ENCODE results near the gene ZCCHC7. TPM values are rescaled to one million over a fixed set of nuclear protein-coding genes. Genes with fewer than 3 reads are reported as not detected.

Gene ZCCHC7
- total and polyA plus RNA-seq, 2 donors (not counting 3 experiments of a cell fraction or from before 2014, with no cell fraction given) = 7.4 to 14.8 TPM

- ChIA-PET CTCF (no interaction called here), POLR2A (no interaction called here)
- no peak for FAIRE-seq
- no TSS peak for BruUV-seq (replicated peaks)
- dilution Hi-C loops (cut with MboI; ENCODE audit: extremely low pct_ligation_motif_present, low sequenced_read_pairs) = no loop called here
- H3K9me3 ChIP-seq (replicated peaks; ENCODE audit: control insufficient read depth, insufficient read depth, low read length) = no peaks in the 10 kb centered on the region
- H3K4me1 ChIP-seq (ENCODE audit: control insufficient read depth, extremely low read depth, insufficient read depth, low read length) = no peaks in the 10 kb centered on the region
- H4K20me1 ChIP-seq (replicated peaks; ENCODE audit: control insufficient read depth, extremely low read depth, insufficient read depth, low read length) = no peaks in the 10 kb centered on the region
- no peak for TF ChIP-seq EZH2 (IDR thresholded peaks at IDR 0.05; ENCODE audit: borderline replicate concordance, low read depth, low read length, severe bottlenecking)
- TF ChIP-seq MYC (IDR thresholded peaks at IDR 0.05; ENCODE audit: low read depth, low read length) = no peak
- TF ChIP-seq FOS (IDR thresholded peaks at IDR 0.05; ENCODE audit: borderline replicate concordance, insufficient read depth, low read length) = no peak
- TF ChIP-seq CTCF (IDR thresholded peaks at IDR 0.05; ENCODE audit: extremely low read depth in 1 of 2, insufficient read depth in 1 of 2, low read depth in 1 of 2, low read length in 2 of 2) = no peak
- TF ChIP-seq GATA2 (IDR thresholded peaks at IDR 0.05; ENCODE audit: insufficient read depth, insufficient read length, low read depth, low read length) = no peak
- no peak for TF ChIP-seq MAX (IDR thresholded peaks at IDR 0.05; ENCODE audit: insufficient read depth, insufficient read length)
- TF ChIP-seq POLR2A (IDR thresholded peaks at IDR 0.05; ENCODE audit: low read depth, low read length) = no peak
- TF ChIP-seq JUN (IDR thresholded peaks at IDR 0.05; ENCODE audit: borderline replicate concordance, insufficient read depth, insufficient read length, low read depth) = no peak
- TF ChIP-seq POLR2AphosphoS5 (IDR thresholded peaks at IDR 0.05; ENCODE audit: insufficient read depth, low read depth, low read length) = no peak
- H3K4me2 ChIP-seq (ENCODE audit: insufficient read depth, low read length) = no peak overlapping the region
- H2AFZ ChIP-seq (ENCODE audit: low read depth, low read length) = no peak overlapping the region
- no peaks in the 10 kb centered on the region for H3K9me1 ChIP-seq (replicated peaks; ENCODE audit: control insufficient read depth, extremely low read depth, insufficient read depth, low read length)
- intact Hi-C loops (cut with micrococcal nuclease) = no loop called here
- no peaks in the 10 kb centered on the region for H3K79me2 ChIP-seq (ENCODE audit: control insufficient read depth, insufficient read depth, low read length)
- no peaks in the 10 kb centered on the region for H3K27me3 ChIP-seq (ENCODE audit: control insufficient read depth in 2 of 2, insufficient read depth in 2 of 2, low read length in 2 of 2)
- no peak overlapping the region for H3K9ac ChIP-seq (replicated peaks; ENCODE audit: extremely low read depth, insufficient read depth, low read length)
- no peak for DNase-seq (ENCODE audit: low read depth, low spot score)
- no peak overlapping the region for H3K27ac ChIP-seq (ENCODE audit: insufficient read depth, low read depth, low read length)
- H3K4me3 ChIP-seq (replicated peaks in 1 of 3; ENCODE audit: insufficient read depth in 1 of 3, low read depth in 1 of 3, low read length in 3 of 3) = no peak overlapping the region
- H3K36me3 ChIP-seq (ENCODE audit: control insufficient read depth in 2 of 2, extremely low read depth in 1 of 2, insufficient read depth in 2 of 2, low read length in 2 of 2) = no peaks in the 10 kb centered on the region
These were observed 224.7 kb downstream of the ZCCHC7 start for GRCh38 chr9:37345038-37345437.
